H1 (cell line): ENCODE results near the gene DBR1. TPM values are rescaled to one million over a fixed set of nuclear protein-coding genes. Genes with fewer than 3 reads are reported as not detected.

Source experiments
- CTCF ChIA-PET: fragments of 300-600 bp; sonication (Branson Sonifier 250); formaldehyde crosslinking; loops from one replicate; lab custom pipeline; 2021; ENCODE audit not compliant: partially characterized antibody; lab: Charles Lee
- POLR2A ChIA-PET: fragments of 300-600 bp; sonication (Branson Sonifier 250); formaldehyde crosslinking; loops from one replicate; lab custom pipeline; 2021; ENCODE audit warnings: inconsistent platforms; ENCODE audit not compliant: partially characterized antibody; lab: Charles Lee
- DNase-seq, 2 experiments: peaks; one replicate each; pipeline versions ENCODE4 v3.0.0 to v3.0.0-alpha.2; 2010 to 2022; ENCODE audit warnings: low spot score in 2 of 2, low read depth in 1 of 2, mixed read lengths in 1 of 2
- FAIRE-seq: peaks from 2 replicates; lab custom pipeline; 2011; peaks lifted over from hg19 to GRCh38; lab: Jason Lieb, UNC
- H2AFZ ChIP-seq: 2 replicates; pipeline ENCODE4 v1.8.1; 2012; ENCODE audit warnings: low read length, inconsistent platforms
- H2AK5ac ChIP-seq: 2 replicates; pipeline ENCODE4 v1.6.1; 2013; ENCODE audit warnings: low read depth, low read length
- H2BK120ac ChIP-seq: replicated peaks from 2 replicates; pipeline ENCODE3; 2013; ENCODE audit warnings: low read depth, low read length, inconsistent platforms
- H2BK12ac ChIP-seq: 2 replicates; pipeline ENCODE4 v1.6.1; 2013; ENCODE audit warnings: low read depth, low read length
- H2BK15ac ChIP-seq: 2 replicates; pipeline ENCODE4 v1.6.1; 2013; ENCODE audit warnings: low read length
- H2BK20ac ChIP-seq: 2 replicates; pipeline ENCODE4 v1.6.1; 2013; ENCODE audit warnings: low read length
- H2BK5ac ChIP-seq: 2 replicates; pipeline ENCODE4 v1.6.1; 2013; ENCODE audit warnings: low read depth, low read length
- H3K14ac ChIP-seq: 2 replicates; pipeline ENCODE4 v1.6.1; 2013; ENCODE audit warnings: inconsistent platforms; ENCODE audit not compliant: insufficient read length
- H3K18ac ChIP-seq: 2 replicates; pipeline ENCODE4 v1.6.1; 2013; ENCODE audit warnings: low read length; ENCODE audit errors: extremely low read depth
- H3K23ac ChIP-seq: 2 replicates; pipeline ENCODE4 v1.6.1; 2013; ENCODE audit warnings: inconsistent platforms; ENCODE audit not compliant: insufficient read length
- H3K23me2 ChIP-seq: 2 replicates; pipeline ENCODE4 v1.6.1; 2013; ENCODE audit warnings: low read depth, low read length
- H3K27ac ChIP-seq: 2 replicates; pipeline ENCODE4 v1.6.1; 2011; ENCODE audit warnings: low read depth, low read length, inconsistent platforms
- H3K27me3 ChIP-seq, 4 experiments: replicated peaks in 1 of 4; 1 replicate in 1 of 4; 2 replicates in 3 of 4; pipeline versions ENCODE4 v1.6.1 to v1.8.1; 2011 to 2013; ENCODE audit warnings: low read length in 3 of 4, mild to moderate bottlenecking in 3 of 4, inconsistent platforms in 2 of 4, mixed read lengths in 2 of 4, moderate library complexity in 1 of 4; ENCODE audit not compliant: control insufficient read depth in 3 of 4, insufficient read depth in 3 of 4; ENCODE audit errors: extremely low read depth in 1 of 4
- H3K36me3 ChIP-seq, 4 experiments: 2 replicates each; pipeline versions ENCODE4 v1.6.1 to v1.8.1; 2011 to 2013; ENCODE audit warnings: mild to moderate bottlenecking in 4 of 4, low read length in 3 of 4, moderate library complexity in 2 of 4, control low read depth in 1 of 4, inconsistent platforms in 1 of 4; ENCODE audit not compliant: insufficient read depth in 4 of 4, control insufficient read depth in 2 of 4
- H3K4ac ChIP-seq: replicated peaks from 2 replicates; pipeline ENCODE3; 2013; ENCODE audit warnings: low read length, low read depth, mixed read lengths, inconsistent platforms; ENCODE audit not compliant: insufficient read length
- H3K4me1 ChIP-seq, 4 experiments: replicated peaks in 1 of 4; 1 replicate in 1 of 4; 2 replicates in 3 of 4; pipeline versions ENCODE4 v1.6.1 to v1.8.1; 2011 to 2013; ENCODE audit warnings: low read length in 3 of 4, inconsistent platforms in 2 of 4, mixed read lengths in 1 of 4; ENCODE audit not compliant: insufficient read depth in 4 of 4, control insufficient read depth in 3 of 4
- H3K4me2 ChIP-seq, 2 experiments: 2 replicates each; pipeline versions ENCODE4 v1.6.1 to v1.8.1; 2011 to 2013; ENCODE audit warnings: low read depth in 2 of 2, low read length in 2 of 2, control low read depth in 1 of 2, inconsistent platforms in 1 of 2, mild to moderate bottlenecking in 1 of 2; ENCODE audit not compliant: insufficient read depth in 1 of 2
- H3K4me3 ChIP-seq, 4 experiments: fragments of 200-600, 300-600 bp in 1 of 4; sonication (generic), shearing (Covaris generic), sonication (Bioruptor Twin) in 1 of 4; 2 replicates each; pipeline versions ENCODE4 v1.5.1 to v1.8.1; 2011 to 2016; ENCODE audit warnings: low read length in 4 of 4, low read depth in 3 of 4, control low read depth in 2 of 4, inconsistent platforms in 2 of 4, mild to moderate bottlenecking in 2 of 4, mixed read lengths in 1 of 4, moderate library complexity in 1 of 4; ENCODE audit not compliant: insufficient read depth in 2 of 4; ENCODE audit errors: extremely low read depth in 1 of 4
- H3K56ac ChIP-seq: replicated peaks from 2 replicates; pipeline ENCODE3; 2013; ENCODE audit warnings: low read depth, mild to moderate bottlenecking, mixed read lengths, low read length, inconsistent platforms; ENCODE audit not compliant: insufficient read length
- H3K79me1 ChIP-seq: 2 replicates; pipeline ENCODE4 v1.6.1; 2013; ENCODE audit warnings: low read depth, low read length, control low read depth
- H3K79me2 ChIP-seq, 2 experiments: 2 replicates each; pipeline versions ENCODE4 v1.6.1 to v1.8.1; 2012 to 2013; ENCODE audit warnings: low read length in 2 of 2, mild to moderate bottlenecking in 2 of 2, inconsistent platforms in 1 of 2; ENCODE audit not compliant: insufficient read depth in 2 of 2, control insufficient read depth in 1 of 2
- H3K9ac ChIP-seq, 4 experiments: replicated peaks in 1 of 4; 1 replicate in 1 of 4; 2 replicates in 3 of 4; pipeline versions ENCODE4 v1.6.1 to v1.8.1; 2011 to 2013; ENCODE audit warnings: low read depth in 3 of 4, low read length in 3 of 4, control low read depth in 2 of 4, mild to moderate bottlenecking in 2 of 4, moderate library complexity in 2 of 4, inconsistent platforms in 1 of 4; ENCODE audit errors: extremely low read depth in 1 of 4
- H3K9me3 ChIP-seq, 2 experiments: 2 replicates each; pipeline versions ENCODE4 v1.6.1 to v1.8.1; 2012 to 2013; ENCODE audit warnings: mild to moderate bottlenecking in 2 of 2, moderate library complexity in 2 of 2, control low read depth in 1 of 2, inconsistent platforms in 1 of 2, low read depth in 1 of 2, low read length in 1 of 2, mixed read lengths in 1 of 2; ENCODE audit not compliant: insufficient read depth in 2 of 2
- H4K20me1 ChIP-seq, 2 experiments: replicated peaks in 1 of 2; 2 replicates each; pipeline versions ENCODE3 to v1.8.1; 2011 to 2013; ENCODE audit warnings: inconsistent platforms in 2 of 2, low read length in 2 of 2, mild to moderate bottlenecking in 1 of 2; ENCODE audit not compliant: insufficient read depth in 2 of 2, control insufficient read depth in 1 of 2
- H4K5ac ChIP-seq: 2 replicates; pipeline ENCODE4 v1.6.1; 2013; ENCODE audit warnings: low read length, low read depth, mixed read lengths, inconsistent platforms; ENCODE audit not compliant: insufficient read length
- H4K8ac ChIP-seq: 2 replicates; pipeline ENCODE4 v1.8.0; 2013; ENCODE audit warnings: mild to moderate bottlenecking, moderate library complexity, low read length, inconsistent platforms; ENCODE audit not compliant: insufficient read depth; ENCODE audit errors: extremely low read depth
- H4K91ac ChIP-seq: replicated peaks from 2 replicates; pipeline ENCODE3; 2013; ENCODE audit warnings: low read length, mixed read lengths, inconsistent platforms; ENCODE audit not compliant: insufficient read length
- BRCA1 ChIP-seq: IDR thresholded peaks from 2 replicates; pipeline ENCODE4 v1.6.1; 2012; ENCODE audit warnings: low read depth, low read length, improper control_type of control experiment
- EGR1 ChIP-seq: IDR thresholded peaks from 2 replicates; pipeline ENCODE4 v1.6.1; 2011; ENCODE audit warnings: low read depth, low read length, borderline replicate concordance
- HDAC6 ChIP-seq: IDR thresholded peaks from one replicate; pipeline ENCODE4 v1.7.1; 2012; ENCODE audit warnings: low read depth, mild to moderate bottlenecking, inconsistent platforms, low read length, moderate library complexity
- POU5F1 ChIP-seq: IDR thresholded peaks from 2 replicates; pipeline ENCODE4 v1.6.1; 2011; ENCODE audit warnings: low read depth, mild to moderate bottlenecking, low read length, moderate library complexity
- RBBP5 ChIP-seq: IDR thresholded peaks from 2 replicates; pipeline ENCODE4 v1.7.1; 2012; ENCODE audit warnings: low read depth, mild to moderate bottlenecking, inconsistent platforms, low read length, moderate library complexity, borderline replicate concordance
- RXRA ChIP-seq: IDR thresholded peaks from 2 replicates; pipeline ENCODE4 v1.6.1; 2011; ENCODE audit warnings: low read depth, mild to moderate bottlenecking, low read length, moderate library complexity; ENCODE audit not compliant: insufficient read depth
- TAF7 ChIP-seq: optimal IDR thresholded peaks from 2 replicates; pipeline ENCODE3; 2011; ENCODE audit warnings: low read depth, mild to moderate bottlenecking, inconsistent platforms, low read length, moderate library complexity, borderline replicate concordance
- WGBS, 2 experiments: shearing (Covaris generic) in 1 of 2; methylation state at CpG; one replicate each; pipeline versions ENCODE4 v1.1.6 to v1.1.7; 2013 to 2015; ENCODE audit warnings: low lambda C conversion rate in 2 of 2, mixed read lengths in 2 of 2, inconsistent platforms in 1 of 2, low coverage in 1 of 2, missing lambda C conversion rate in 1 of 2; ENCODE audit not compliant: insufficient replicate concordance in 2 of 2, insufficient coverage in 1 of 2, insufficient read length in 1 of 2; ENCODE audit errors: extremely low coverage in 1 of 2, missing lambda C conversion rate in 1 of 2; 5-methylcytosine and 5-hydroxymethylcytosine counted together
- polyA plus RNA-seq, 7 experiments: library from polyadenylated mRNA; depleted of rRNA in 3 of 7; stranded (reverse) in 5 of 7; unstranded in 2 of 7; fragments of >200 nt in 5 of 7; fragments of 200-250 nt in 2 of 7; gene quantifications; 1 replicate in 5 of 7; 2 replicates in 1 of 7; 4 replicates in 1 of 7; pipeline versions ENCODE4 v1.2.1 to v1.2.3, GENCODE V29; 2011 to 2013; ENCODE audit warnings: missing spikeins in 2 of 7, mixed read lengths in 2 of 7
- total RNA-seq: library from RNA; stranded (reverse); fragmentation: NEBNext Ultra II Directional; extraction: Animal tissue kit (Norgen Biotek cat#: 25700); gene quantifications from 2 replicates; pipeline ENCODE4 v1.2.1, GENCODE V29; 2021

Gene DBR1
- total and polyA plus RNA-seq, 2 of the 8 experiments (the other 6 are each of a cell fraction or from before 2014, with no cell fraction given) = 10.1 to 18.3 TPM

DNA sequence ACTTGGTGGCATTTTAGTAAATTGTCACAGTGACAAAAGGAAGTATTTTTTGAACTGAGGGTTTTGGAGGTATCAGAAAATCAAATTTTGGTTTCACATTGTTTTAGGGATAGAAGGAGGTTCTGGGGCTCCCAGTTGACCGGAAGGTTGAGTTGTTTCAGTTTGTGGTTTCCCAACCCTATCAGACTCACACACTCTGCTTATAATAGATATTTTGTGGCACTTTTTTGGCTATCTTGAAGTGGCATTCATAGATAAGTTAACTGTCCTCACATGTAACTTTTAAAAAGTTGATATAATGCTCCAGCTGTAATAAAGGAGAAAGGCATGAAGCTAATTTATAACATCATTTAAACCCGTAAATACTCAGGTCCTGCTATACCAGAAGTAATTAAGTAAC is 25.1 kb upstream of the DBR1 start:
- no peak overlapping the region for H4K8ac ChIP-seq
- POLR2A ChIA-PET = interaction anchor here (0.9 to 1.3 kb wide), 2 partner anchors 9 to 13 kb away, joined by 3 read pairs; partner anchors contain the start of gene ARMC8
- peaks cover 9% of the 10 kb centered on the region for H3K79me1 ChIP-seq
- H3K56ac ChIP-seq = no peak overlapping the region
- 93% methylated on average over 2 of the region's 2 CpGs; no CpG with 5 or more reads in 1 of the 2 experiments for WGBS, 2 experiments
- H3K27ac ChIP-seq = no peak overlapping the region
- no peak for DNase-seq
- no peak overlapping the region for H2BK15ac ChIP-seq
- no peak overlapping the region for H3K18ac ChIP-seq
- H2BK12ac ChIP-seq = no peak overlapping the region
- H2BK5ac ChIP-seq = no peak overlapping the region
- no peak overlapping the region for H4K91ac ChIP-seq
- no peak overlapping the region for H3K4me3 ChIP-seq
- H3K9me3 ChIP-seq = no peaks in the 10 kb centered on the region
- no peak for FAIRE-seq
- H4K5ac ChIP-seq = no peak overlapping the region
- CTCF ChIA-PET = no interaction called here
- H2BK20ac ChIP-seq = no peak overlapping the region
- no peak overlapping the region for H3K14ac ChIP-seq
- H3K36me3 ChIP-seq = no peaks in the 10 kb centered on the region; a peak in 1 of 8 replicates
- H3K27me3 ChIP-seq = no peaks in the 10 kb centered on the region
- H3K79me2 ChIP-seq = peaks cover 0 to 95% of the 10 kb centered on the region in 2 experiments; a peak in 3 of 4 replicates
- H3K23ac ChIP-seq = no peak overlapping the region
- H3K9ac ChIP-seq = no peak overlapping the region
- H2AFZ ChIP-seq = no peak overlapping the region
- H2BK120ac ChIP-seq = no peak overlapping the region
- H3K4ac ChIP-seq = no peak overlapping the region
- H2AK5ac ChIP-seq = no peak overlapping the region
- no peak overlapping the region for H3K4me2 ChIP-seq
- no peaks in the 10 kb centered on the region for H3K23me2 ChIP-seq
- peaks cover 13 to 19% of the 10 kb centered on the region in 2 experiments for H4K20me1 ChIP-seq
- H3K4me1 ChIP-seq = peaks cover 0 to 5% (median under 1%) of the 10 kb centered on the region in 4 experiments; a peak in 3 of 7 replicates
- no peak for TF ChIP-seq TAF7
- no peak for TF ChIP-seq EGR1
- no peak for TF ChIP-seq RBBP5
- TF ChIP-seq POU5F1 = no peak
- no peak for TF ChIP-seq BRCA1
- no peak for TF ChIP-seq RXRA
- no peak for TF ChIP-seq HDAC6
